Measurements from ENCODE around the gene ARF1.

ARF1 gene

GRCh38 chr1:228039986-228040385 lies 42.5 kb upstream of the ARF1 start:
- Histone ChIP-seq H3K9me3 (no peaks in the 10 kb centered on the region), H3K4me1 (0 out of 2 replicates have a peak, but pooled peaks cover 6% of the 10 kb centered on the region), H3K9ac (no peak overlapping the region), H3K4me2 (no peak overlapping the region), H3K27ac (no peak overlapping the region), H4K20me1 (no peaks in the 10 kb centered on the region), H3K4me3 (no peak overlapping the region), H3K27me3 (no peaks in the 10 kb centered on the region), H3K36me3 (no peaks in the 10 kb centered on the region)
- TF ChIP-seq Cebpa-rat (IDR thresholded peaks at IDR 0.05): no peak

- Histone ChIP-seq H3K27ac (no peak overlapping the region), H3K4me3 (no peak overlapping the region), H3K27me3 (no peaks in the 10 kb centered on the region), H3K9ac (no peak overlapping the region), H3K4me1 (0 out of 2 replicates have a peak, but pooled peaks cover 6% of the 10 kb centered on the region), H4K20me1 (no peaks in the 10 kb centered on the region), H3K36me3 (no peaks in the 10 kb centered on the region), H3K4me2 (no peak overlapping the region), H3K9me3 (no peaks in the 10 kb centered on the region)
- TF ChIP-seq Cebpa-rat (IDR thresholded peaks at IDR 0.05): no peak
Measured at GRCh38 chr1:228041316-228041715, 41.2 kb upstream of the ARF1 start.

- no peaks in the 10 kb centered on the region for H3K27me3 ChIP-seq
- H3K27ac ChIP-seq: no peak overlapping the region
- H3K4me2 ChIP-seq: no peak overlapping the region
- TF ChIP-seq Cebpa-rat (IDR thresholded peaks at IDR 0.05): no peak
- no peaks in the 10 kb centered on the region for H3K9me3 ChIP-seq
- no peaks in the 10 kb centered on the region for H3K36me3 ChIP-seq
- no peaks in the 10 kb centered on the region for H3K4me1 ChIP-seq
- H4K20me1 ChIP-seq: no peaks in the 10 kb centered on the region
- H3K4me3 ChIP-seq: no peak overlapping the region
- no peak overlapping the region for H3K9ac ChIP-seq
Measured at GRCh38 chr1:228042508-228042907, 40.0 kb upstream of the ARF1 start.

GRCh38 chr1:228043281-228043848 lies 39.1 kb upstream of the ARF1 start:
- Histone ChIP-seq H4K20me1 (no peaks in the 10 kb centered on the region), H3K4me2 (no peak overlapping the region), H3K27ac (no peak overlapping the region), H3K27me3 (no peaks in the 10 kb centered on the region), H3K4me3 (no peak overlapping the region), H3K9ac (no peak overlapping the region), H3K36me3 (no peaks in the 10 kb centered on the region), H3K4me1 (peaks cover 6% of the 10 kb centered on the region), H3K9me3 (no peaks in the 10 kb centered on the region)
- no peak for TF ChIP-seq Cebpa-rat (IDR thresholded peaks at IDR 0.05)

- Histone ChIP-seq H3K9ac (no peak overlapping the region), H4K20me1 (no peaks in the 10 kb centered on the region), H3K4me3 (no peak overlapping the region), H3K4me1 (peaks cover 22% of the 10 kb centered on the region), H3K27ac (no peak overlapping the region), H3K9me3 (no peaks in the 10 kb centered on the region), H3K36me3 (no peaks in the 10 kb centered on the region), H3K4me2 (no peak overlapping the region), H3K27me3 (no peaks in the 10 kb centered on the region)
- no peak for TF ChIP-seq Cebpa-rat (IDR thresholded peaks at IDR 0.05)
Measured at GRCh38 chr1:228044961-228045360, 37.5 kb upstream of the ARF1 start.

GRCh38 chr1:228045405-228045804 lies 37.1 kb upstream of the ARF1 start:
- H3K4me2 ChIP-seq: no peak overlapping the region
- H3K4me1 ChIP-seq: peaks cover 26% of the 10 kb centered on the region
- H3K27me3 ChIP-seq: no peaks in the 10 kb centered on the region
- H3K27ac ChIP-seq: no peak overlapping the region
- H4K20me1 ChIP-seq: no peaks in the 10 kb centered on the region
- no peak overlapping the region for H3K4me3 ChIP-seq
- no peaks in the 10 kb centered on the region for H3K36me3 ChIP-seq
- no peak overlapping the region for H3K9ac ChIP-seq
- TF ChIP-seq Cebpa-rat (IDR thresholded peaks at IDR 0.05): no peak
- H3K9me3 ChIP-seq: peaks cover 1% of the 10 kb centered on the region; the same call in 1 of the 2 replicates

- H3K9me3 ChIP-seq: peaks cover 6% of the 10 kb centered on the region; the same call in 1 of the 2 replicates
- no peak overlapping the region for H3K4me2 ChIP-seq
- H3K27ac ChIP-seq: no peak overlapping the region
- H3K4me3 ChIP-seq: no peak overlapping the region
- no peaks in the 10 kb centered on the region for H3K36me3 ChIP-seq
- no peaks in the 10 kb centered on the region for H3K27me3 ChIP-seq
- peaks cover 27% of the 10 kb centered on the region for H3K4me1 ChIP-seq
- no peaks in the 10 kb centered on the region for H4K20me1 ChIP-seq
- no peak overlapping the region for H3K9ac ChIP-seq
- no peak for TF ChIP-seq Cebpa-rat (IDR thresholded peaks at IDR 0.05)
Measured at GRCh38 chr1:228045871-228046270, 36.6 kb upstream of the ARF1 start.

- H3K27me3 ChIP-seq: no peaks in the 10 kb centered on the region
- TF ChIP-seq Cebpa-rat (IDR thresholded peaks at IDR 0.05): no peak
- H3K9me3 ChIP-seq: peaks cover 11% of the 10 kb centered on the region
- no peak overlapping the region for H3K4me2 ChIP-seq
- H4K20me1 ChIP-seq: no peaks in the 10 kb centered on the region
- H3K36me3 ChIP-seq: no peaks in the 10 kb centered on the region
- no peak overlapping the region for H3K27ac ChIP-seq
- no peak overlapping the region for H3K9ac ChIP-seq
- H3K4me3 ChIP-seq: no peak overlapping the region
- H3K4me1 ChIP-seq: peaks cover 27% of the 10 kb centered on the region
Measured at GRCh38 chr1:228046421-228047182, 35.9 kb upstream of the ARF1 start.

- no peaks in the 10 kb centered on the region for H3K36me3 ChIP-seq
- H3K27ac ChIP-seq: no peak overlapping the region
- H3K4me1 ChIP-seq: peaks cover 27% of the 10 kb centered on the region
- no peak overlapping the region for H3K4me2 ChIP-seq
- H3K9ac ChIP-seq: no peak overlapping the region
- no peak overlapping the region for H3K4me3 ChIP-seq
- no peaks in the 10 kb centered on the region for H3K27me3 ChIP-seq
- no peak for TF ChIP-seq Cebpa-rat (IDR thresholded peaks at IDR 0.05)
- no peaks in the 10 kb centered on the region for H4K20me1 ChIP-seq
- H3K9me3 ChIP-seq: peaks cover 11% of the 10 kb centered on the region
Measured at GRCh38 chr1:228047183-228047466, 35.4 kb upstream of the ARF1 start.

GRCh38 chr1:228048120-228048519 lies 34.4 kb upstream of the ARF1 start:
- Histone ChIP-seq H3K4me1 (peaks cover 27% of the 10 kb centered on the region), H3K9ac (no peak overlapping the region), H4K20me1 (no peaks in the 10 kb centered on the region), H3K36me3 (no peaks in the 10 kb centered on the region), H3K4me3 (no peak overlapping the region), H3K9me3 (peaks cover 11% of the 10 kb centered on the region), H3K27me3 (no peaks in the 10 kb centered on the region), H3K4me2 (peak overlapping the region; percentile 63; the same call in 1 of the 2 replicates), H3K27ac (no peak overlapping the region)
- TF ChIP-seq Cebpa-rat (IDR thresholded peaks at IDR 0.05): no peak

Data from BLaER1 (cell line).